ENCODE results near the gene RBBP4.

Gene RBBP4

GRCh38 chr1:32727876-32728275, 76.9 kb downstream of the RBBP4 start:
- DNase-seq, result no peak

GRCh38 chr1:32728413-32729077, 77.5 kb downstream of the RBBP4 start:
- DNase-seq, result no peak

- DNase-seq, result no peak
Measured at GRCh38 chr1:32729254-32730046, 78.4 kb downstream of the RBBP4 start.

GRCh38 chr1:32733582-32734321, 82.7 kb downstream of the RBBP4 start:
- DNase-seq, result peak; percentile 36

Measured in NCI-H1092 (cell line).